ENCODE measurements around the gene TFF1.
A peak's percentile ranks its signal among the peaks of the same experiment; 100 is the strongest.

The TFF1 gene

GRCh38 chr21:42313501-42313969 is 52.8 kb downstream of the TFF1 start:
- H3K36me3 ChIP-seq (ENCODE audit: control insufficient read depth in 1 of 2, insufficient read depth in 2 of 2, low read length in 2 of 2), result no peaks in the 10 kb centered on the region
- peaks cover 53 to 71% of the 10 kb centered on the region in 2 donors for H3K4me1 ChIP-seq (ENCODE audit: control insufficient read depth in 1 of 2, insufficient read depth in 2 of 2, low read length in 2 of 2)
- H3K27me3 ChIP-seq (ENCODE audit: control insufficient read depth in 1 of 2, insufficient read depth in 2 of 2, low read length in 2 of 2), result no peaks in the 10 kb centered on the region
- H3K4me3 ChIP-seq (ENCODE audit: low read depth in 1 of 2, low read length in 2 of 2), result peak overlapping the region; percentile 37 to 52
- no peaks in the 10 kb centered on the region for H3K9me3 ChIP-seq (ENCODE audit: control insufficient read depth in 1 of 2, low read length in 2 of 2)
- peak overlapping the region; percentile 37 for H3K27ac ChIP-seq (ENCODE audit: low read depth, low read length)
- H3K9ac ChIP-seq (ENCODE audit: low read depth in 1 of 2, low read length in 2 of 2), result peak overlapping the region; percentile 30 to 51

DNA sequence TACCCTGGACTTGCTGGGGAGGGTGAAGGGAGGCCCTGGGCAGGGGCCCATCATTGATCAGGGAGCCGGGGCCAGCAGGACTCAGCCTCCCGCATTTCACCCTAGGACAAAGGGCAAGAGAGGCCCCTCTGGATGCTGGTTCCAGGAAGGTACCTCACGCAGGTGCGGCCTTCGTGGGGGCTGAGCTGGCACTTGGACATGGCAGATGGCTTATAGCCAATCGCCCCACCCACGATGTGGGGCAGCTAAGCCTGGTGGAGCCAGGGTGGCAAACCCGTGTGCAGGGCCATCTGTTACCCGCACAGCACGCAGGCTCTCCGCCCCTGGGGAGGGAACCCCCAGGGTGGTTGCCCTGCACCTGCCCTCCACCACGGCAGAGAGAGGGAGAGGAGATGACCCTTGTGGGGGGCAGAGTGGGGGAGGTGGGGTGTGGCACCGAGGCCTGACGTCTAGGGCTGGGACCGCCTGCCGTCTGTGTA is 53.7 kb downstream of the TFF1 start:
- H3K4me3 ChIP-seq (ENCODE audit: low read depth in 1 of 2, low read length in 2 of 2), result peak overlapping the region; percentile 21 to 52
- peak overlapping the region in 1 of 2 donors; percentile 30 for H3K9ac ChIP-seq (ENCODE audit: low read depth in 1 of 2, low read length in 2 of 2)
- peaks cover 51 to 69% of the 10 kb centered on the region in 2 donors for H3K4me1 ChIP-seq (ENCODE audit: control insufficient read depth in 1 of 2, insufficient read depth in 2 of 2, low read length in 2 of 2)
- H3K9me3 ChIP-seq (ENCODE audit: control insufficient read depth in 1 of 2, low read length in 2 of 2), result no peaks in the 10 kb centered on the region
- H3K27ac ChIP-seq (ENCODE audit: low read depth, low read length), result no peak overlapping the region
- H3K36me3 ChIP-seq (ENCODE audit: control insufficient read depth in 1 of 2, insufficient read depth in 2 of 2, low read length in 2 of 2), result no peaks in the 10 kb centered on the region
- H3K27me3 ChIP-seq (ENCODE audit: control insufficient read depth in 1 of 2, insufficient read depth in 2 of 2, low read length in 2 of 2), result no peaks in the 10 kb centered on the region

All from duodenal mucosa (tissue), 2 donors.